ENCODE data around the gene HACE1. TPM values are rescaled to one million over a fixed set of nuclear protein-coding genes. Genes with fewer than 3 reads are reported as not detected.
"Not testable (repeated sequence)": the region's sequence is repeated elsewhere in the genome, so short reads cannot be mapped to it uniquely, and the experiment has no call there.

The HACE1 gene, protein sequence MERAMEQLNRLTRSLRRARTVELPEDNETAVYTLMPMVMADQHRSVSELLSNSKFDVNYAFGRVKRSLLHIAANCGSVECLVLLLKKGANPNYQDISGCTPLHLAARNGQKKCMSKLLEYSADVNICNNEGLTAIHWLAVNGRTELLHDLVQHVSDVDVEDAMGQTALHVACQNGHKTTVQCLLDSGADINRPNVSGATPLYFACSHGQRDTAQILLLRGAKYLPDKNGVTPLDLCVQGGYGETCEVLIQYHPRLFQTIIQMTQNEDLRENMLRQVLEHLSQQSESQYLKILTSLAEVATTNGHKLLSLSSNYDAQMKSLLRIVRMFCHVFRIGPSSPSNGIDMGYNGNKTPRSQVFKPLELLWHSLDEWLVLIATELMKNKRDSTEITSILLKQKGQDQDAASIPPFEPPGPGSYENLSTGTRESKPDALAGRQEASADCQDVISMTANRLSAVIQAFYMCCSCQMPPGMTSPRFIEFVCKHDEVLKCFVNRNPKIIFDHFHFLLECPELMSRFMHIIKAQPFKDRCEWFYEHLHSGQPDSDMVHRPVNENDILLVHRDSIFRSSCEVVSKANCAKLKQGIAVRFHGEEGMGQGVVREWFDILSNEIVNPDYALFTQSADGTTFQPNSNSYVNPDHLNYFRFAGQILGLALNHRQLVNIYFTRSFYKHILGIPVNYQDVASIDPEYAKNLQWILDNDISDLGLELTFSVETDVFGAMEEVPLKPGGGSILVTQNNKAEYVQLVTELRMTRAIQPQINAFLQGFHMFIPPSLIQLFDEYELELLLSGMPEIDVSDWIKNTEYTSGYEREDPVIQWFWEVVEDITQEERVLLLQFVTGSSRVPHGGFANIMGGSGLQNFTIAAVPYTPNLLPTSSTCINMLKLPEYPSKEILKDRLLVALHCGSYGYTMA
- total RNA-seq, result 7.9 and 16.2 TPM in 2 replicates

DNA sequence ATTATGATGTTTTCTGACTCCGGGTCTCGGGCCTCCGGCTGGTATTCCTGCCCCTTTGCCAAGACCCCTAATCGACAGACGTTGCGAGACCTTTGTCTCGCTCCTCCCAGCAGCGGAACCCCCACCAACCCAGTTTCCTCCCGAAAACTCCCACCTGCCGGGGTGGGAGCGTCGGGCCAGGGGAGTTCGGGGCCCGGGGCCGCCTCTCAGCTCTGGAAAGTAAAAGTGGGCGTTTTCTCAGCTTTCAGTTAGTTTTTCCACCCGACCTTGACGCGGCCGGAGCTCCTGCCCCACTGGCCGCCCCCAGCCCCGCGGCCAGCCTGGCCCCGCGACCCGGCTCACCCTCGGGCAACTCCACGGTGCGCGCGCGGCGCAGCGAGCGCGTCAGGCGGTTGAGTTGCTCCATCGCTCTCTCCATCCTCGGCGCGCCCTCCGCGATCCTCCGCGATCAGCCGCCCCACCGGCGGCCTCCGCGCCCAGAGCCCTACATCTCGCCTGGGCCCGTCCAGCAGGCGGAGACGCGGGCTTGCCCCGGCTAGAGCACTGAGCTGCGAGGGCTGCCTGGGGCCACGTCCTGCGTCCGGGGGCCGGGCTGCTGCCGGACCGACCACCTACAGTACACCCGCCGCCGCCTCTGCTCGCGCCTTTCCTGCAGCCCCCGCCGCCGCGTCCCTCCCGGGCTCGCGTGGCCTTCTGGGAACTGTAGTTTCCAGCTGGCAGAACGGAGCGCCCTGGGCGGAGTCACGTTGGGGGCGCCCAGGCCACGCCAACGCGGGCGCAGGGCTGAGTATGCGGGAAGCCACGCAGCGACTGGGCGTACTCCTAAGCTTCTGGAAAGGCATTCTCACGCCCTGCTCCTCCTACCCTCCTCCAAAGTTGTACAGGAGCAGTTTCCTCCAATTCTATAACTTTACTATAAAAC lies at the start of gene HACE1:
Gene HACE1 (minus strand): TSS at position 695 of the 922 bp plus-strand sequence. CDS start 277 bp downstream, at position 418.
- no peak for DNase-seq (ENCODE audit: low read depth)
- peak within 1 kb of the TSS; percentile 73 for H3K4me3 ChIP-seq (ENCODE audit: low read depth, low read length)
- TF ChIP-seq, protein P1, sequence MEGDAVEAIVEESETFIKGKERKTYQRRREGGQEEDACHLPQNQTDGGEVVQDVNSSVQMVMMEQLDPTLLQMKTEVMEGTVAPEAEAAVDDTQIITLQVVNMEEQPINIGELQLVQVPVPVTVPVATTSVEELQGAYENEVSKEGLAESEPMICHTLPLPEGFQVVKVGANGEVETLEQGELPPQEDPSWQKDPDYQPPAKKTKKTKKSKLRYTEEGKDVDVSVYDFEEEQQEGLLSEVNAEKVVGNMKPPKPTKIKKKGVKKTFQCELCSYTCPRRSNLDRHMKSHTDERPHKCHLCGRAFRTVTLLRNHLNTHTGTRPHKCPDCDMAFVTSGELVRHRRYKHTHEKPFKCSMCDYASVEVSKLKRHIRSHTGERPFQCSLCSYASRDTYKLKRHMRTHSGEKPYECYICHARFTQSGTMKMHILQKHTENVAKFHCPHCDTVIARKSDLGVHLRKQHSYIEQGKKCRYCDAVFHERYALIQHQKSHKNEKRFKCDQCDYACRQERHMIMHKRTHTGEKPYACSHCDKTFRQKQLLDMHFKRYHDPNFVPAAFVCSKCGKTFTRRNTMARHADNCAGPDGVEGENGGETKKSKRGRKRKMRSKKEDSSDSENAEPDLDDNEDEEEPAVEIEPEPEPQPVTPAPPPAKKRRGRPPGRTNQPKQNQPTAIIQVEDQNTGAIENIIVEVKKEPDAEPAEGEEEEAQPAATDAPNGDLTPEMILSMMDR (conservative IDR thresholded peaks at IDR 0.05; ENCODE audit: low read depth, low read length), result peak; percentile 29

DNA sequence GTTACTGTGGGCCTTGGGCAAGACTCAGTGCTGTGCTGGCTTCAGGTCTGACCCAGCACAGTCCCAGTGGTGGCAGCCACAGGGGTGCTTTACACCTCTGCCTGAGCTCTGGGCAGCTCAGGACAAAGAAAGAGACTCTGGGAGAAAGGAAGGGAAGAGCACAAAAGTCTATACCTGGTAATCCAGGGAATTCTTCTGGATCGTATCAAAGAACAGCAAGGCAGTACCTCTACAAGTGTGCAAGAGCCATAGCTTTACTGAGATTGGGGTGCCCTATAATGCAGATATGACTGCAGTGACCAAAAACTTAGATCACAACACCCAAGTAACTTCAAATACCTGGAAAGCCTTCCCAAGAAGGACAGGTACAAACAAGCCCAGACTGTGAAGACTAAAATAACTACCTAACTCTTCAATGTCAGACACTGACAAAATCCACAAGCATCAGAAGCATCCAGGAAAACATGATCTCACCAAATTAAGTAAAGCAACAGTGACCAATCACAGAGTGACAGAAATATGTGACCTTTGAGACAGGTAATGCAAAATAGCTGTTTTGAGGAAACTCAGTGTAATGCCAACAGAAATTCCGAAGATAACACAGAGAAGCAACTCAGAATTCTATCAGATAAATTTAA lies 49.3 kb upstream of the HACE1 start:
- DNase-seq (ENCODE audit: low read depth), result no peak
- TF ChIP-seq, protein P1 (conservative IDR thresholded peaks at IDR 0.05; ENCODE audit: low read depth, low read length), result no peak
- H3K4me3 ChIP-seq (ENCODE audit: low read depth, low read length), result no peak overlapping the region

DNA sequence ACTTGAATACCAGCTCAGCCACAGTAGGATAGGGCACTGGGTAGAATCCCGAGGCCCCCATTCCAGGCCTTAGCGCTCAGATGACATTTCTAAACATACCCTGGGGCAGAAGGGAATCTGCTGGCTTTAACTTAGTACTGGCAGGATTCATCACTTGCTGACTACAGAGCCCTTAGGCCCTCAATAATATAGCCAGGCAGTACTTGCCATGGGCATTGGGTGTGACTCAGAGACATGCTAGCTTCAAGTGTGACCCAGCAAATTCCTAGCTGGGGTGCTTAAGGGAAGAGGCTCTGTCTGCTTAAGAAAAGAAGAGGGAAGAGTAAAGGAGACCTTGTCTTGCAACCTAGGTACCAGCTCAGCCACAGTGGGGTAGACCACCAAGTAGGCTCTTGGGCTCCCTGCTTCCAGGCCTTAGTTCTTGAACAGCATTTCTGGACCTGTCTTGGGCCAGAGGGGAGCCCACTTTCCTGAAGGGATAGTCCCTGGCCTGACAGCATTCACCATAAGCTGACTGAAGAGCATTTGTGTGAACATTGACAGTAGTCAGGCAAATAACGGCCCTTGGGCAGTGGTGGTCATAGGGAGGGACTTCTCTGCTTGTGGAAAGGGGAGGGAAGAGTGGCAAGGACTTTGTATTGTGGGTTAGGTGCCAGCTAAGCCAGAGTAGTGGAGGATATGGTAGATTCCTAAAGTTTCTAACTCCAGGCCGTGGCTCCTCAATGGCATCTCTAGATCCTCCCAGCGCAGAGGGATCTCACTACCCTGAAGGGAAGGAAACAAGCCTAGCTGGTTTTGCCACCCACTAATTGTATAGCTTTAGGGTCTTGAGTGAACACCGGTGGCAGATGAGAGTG lies 48.5 kb upstream of the HACE1 start:
- no peak overlapping the region for H3K4me3 ChIP-seq (ENCODE audit: low read depth, low read length)
- TF ChIP-seq, protein P1 (conservative IDR thresholded peaks at IDR 0.05; ENCODE audit: low read depth, low read length), result no peak
- DNase-seq (ENCODE audit: low read depth), result no peak

DNA sequence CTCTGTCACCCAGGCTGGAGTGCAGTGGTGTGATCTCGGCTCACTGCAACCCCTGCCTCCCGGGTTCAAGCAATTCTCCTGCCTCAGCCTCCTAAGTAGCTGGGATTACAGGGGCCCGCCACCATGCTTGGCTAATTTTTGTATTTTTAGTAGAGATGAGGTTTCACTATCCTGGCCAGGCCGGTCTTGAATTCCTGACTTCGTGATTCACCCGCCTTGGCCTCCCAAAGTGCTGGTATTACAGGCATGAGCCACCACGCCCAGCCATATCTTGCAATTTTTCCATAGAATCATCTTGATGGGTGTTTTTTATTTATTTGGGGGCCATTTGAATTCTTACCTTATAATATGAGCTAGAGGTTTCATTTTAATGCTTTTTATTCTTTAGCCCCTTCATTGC lies 39.2 kb upstream of the HACE1 start:
- not testable (repeated sequence) for DNase-seq (ENCODE audit: low read depth); H3K4me3 ChIP-seq (ENCODE audit: low read depth, low read length)

DNA sequence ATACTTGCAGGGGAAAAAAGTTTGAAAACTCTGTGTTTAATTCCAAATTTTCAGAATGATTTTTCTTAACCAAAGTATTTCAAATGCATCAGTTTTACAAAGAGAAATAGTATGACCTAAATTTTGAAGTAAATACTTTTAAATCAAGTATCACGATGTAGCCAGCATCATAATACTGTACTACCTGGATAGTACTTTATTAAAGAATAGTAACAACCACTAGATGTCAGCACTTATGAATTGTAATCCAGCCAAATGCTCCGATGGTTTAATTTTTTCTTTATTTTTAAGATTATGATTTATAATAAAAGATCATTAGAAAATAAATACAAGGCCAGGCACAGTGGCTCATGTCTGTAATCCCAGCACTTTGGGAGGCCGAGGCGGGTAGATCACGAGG lies 37.2 kb upstream of the HACE1 start:
- H3K4me3 ChIP-seq (ENCODE audit: low read depth, low read length), result no peak overlapping the region
- TF ChIP-seq, protein P1 (conservative IDR thresholded peaks at IDR 0.05; ENCODE audit: low read depth, low read length), result peak; percentile 33
- no peak for DNase-seq (ENCODE audit: low read depth)

DNA sequence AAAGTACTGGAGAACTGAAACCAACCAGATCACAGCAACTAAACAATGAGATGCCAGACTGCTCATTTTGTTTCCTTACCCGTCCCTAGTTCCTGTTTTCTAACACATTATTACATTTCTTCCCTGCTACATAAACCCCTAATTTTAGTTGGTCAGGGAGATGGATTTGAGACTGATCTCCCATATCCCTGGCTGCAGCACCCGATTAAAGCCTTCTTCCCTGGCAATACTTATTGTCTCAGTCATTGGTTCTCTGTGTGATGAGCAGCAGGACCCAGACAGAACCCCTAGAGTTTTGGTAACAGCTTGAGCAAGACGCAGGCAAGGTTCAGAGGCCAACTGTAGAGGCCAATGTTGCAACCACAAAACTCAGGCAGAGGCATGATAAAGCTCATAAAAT lies 28.3 kb upstream of the HACE1 start:
- TF ChIP-seq, protein P1 (conservative IDR thresholded peaks at IDR 0.05; ENCODE audit: low read depth, low read length), result no peak
- no peak overlapping the region for H3K4me3 ChIP-seq (ENCODE audit: low read depth, low read length)
- DNase-seq (ENCODE audit: low read depth), result no peak

All from epithelial cell of proximal tubule (primary cell).